Measurements from ENCODE around the gene RALGPS1. TPM values are rescaled to one million over a fixed set of nuclear protein-coding genes. Genes with fewer than 3 reads are reported as not detected.

RALGPS1 gene
- polyA plus RNA-seq, 1 experiment: 1.7 TPM

- no peak for DNase-seq (ENCODE audit: low read depth)
- Histone ChIP-seq H3K27me3 (ENCODE audit: control insufficient read depth, insufficient read depth, low read length) (no peaks in the 10 kb centered on the region), H3K4me3 (ENCODE audit: low read depth, low read length) (no peak overlapping the region), H3K36me3 (ENCODE audit: control insufficient read depth, insufficient read depth, low read length) (no peaks in the 10 kb centered on the region)
- ChIA-PET CTCF (no interaction called here), POLR2A (no interaction called here)
- TF ChIP-seq CTCF (IDR thresholded peaks at IDR 0.05; ENCODE audit: insufficient read depth, low read depth, low read length): no peak
Observed at GRCh38 chr9:127179633-127180441, 265.3 kb downstream of the RALGPS1 start.

GRCh38 chr9:127180457-127181314 lies 266.1 kb downstream of the RALGPS1 start:
- POLR2A ChIA-PET: no interaction called here
- TF ChIP-seq CTCF (IDR thresholded peaks at IDR 0.05; ENCODE audit: insufficient read depth, low read depth, low read length): no peak
- CTCF ChIA-PET: interaction anchor here (0.8 kb wide), 1 partner anchor 38 kb away, joined by 3 read pairs; no protein-coding TSS in a partner anchor
- Histone ChIP-seq H3K36me3 (ENCODE audit: control insufficient read depth, insufficient read depth, low read length) (no peaks in the 10 kb centered on the region), H3K27me3 (ENCODE audit: control insufficient read depth, insufficient read depth, low read length) (no peaks in the 10 kb centered on the region), H3K4me3 (ENCODE audit: low read depth, low read length) (no peak overlapping the region)
- no peak for DNase-seq (ENCODE audit: low read depth)

- DNase-seq (ENCODE audit: low read depth): no peak
- no peak overlapping the region for H3K4me3 ChIP-seq (ENCODE audit: low read depth, low read length)
- POLR2A ChIA-PET: no interaction called here
- H3K27me3 ChIP-seq (ENCODE audit: control insufficient read depth, insufficient read depth, low read length): no peaks in the 10 kb centered on the region
- no peaks in the 10 kb centered on the region for H3K36me3 ChIP-seq (ENCODE audit: control insufficient read depth, insufficient read depth, low read length)
- CTCF ChIA-PET: interaction anchor here (0.8 kb wide), 1 partner anchor 38 kb away, joined by 3 read pairs; no protein-coding TSS in a partner anchor
- no peak for TF ChIP-seq CTCF (IDR thresholded peaks at IDR 0.05; ENCODE audit: insufficient read depth, low read depth, low read length)
Observed at GRCh38 chr9:127181315-127181580, 266.7 kb downstream of the RALGPS1 start.

- ChIA-PET POLR2A (no interaction called here), CTCF (interaction anchor here (0.8 kb wide), 1 partner anchor 39 kb away, joined by 3 read pairs; no protein-coding TSS in a partner anchor)
- no peak for TF ChIP-seq CTCF (IDR thresholded peaks at IDR 0.05; ENCODE audit: insufficient read depth, low read depth, low read length)
- no peak for DNase-seq (ENCODE audit: low read depth)
- no peaks in the 10 kb centered on the region for H3K27me3 ChIP-seq (ENCODE audit: control insufficient read depth, insufficient read depth, low read length)
- H3K36me3 ChIP-seq (ENCODE audit: control insufficient read depth, insufficient read depth, low read length): no peaks in the 10 kb centered on the region
- no peak overlapping the region for H3K4me3 ChIP-seq (ENCODE audit: low read depth, low read length)
Observed at GRCh38 chr9:127181595-127182190, 267.1 kb downstream of the RALGPS1 start.

Measured in BJ (cell line).